Right renal pelvis (tissue), 4 donors: Measurements from ENCODE around the gene ARHGEF39. TPM values are rescaled to one million over a fixed set of nuclear protein-coding genes. Genes with fewer than 3 reads are reported as not detected.

Source experiments
- DNase-seq, 4 donors: peaks; one replicate each; pipeline ENCODE4 v3.0.0-alpha.2; 2013; ENCODE audit warnings: low read depth in 4 of 4, low spot score in 3 of 4, missing footprints in 1 of 4
- polyA plus RNA-seq, 4 donors: library from polyadenylated mRNA; unstranded; fragments of 120-200 nt; gene quantifications; one replicate each; pipeline ENCODE4 v1.2.1, GENCODE V29; 2013; ENCODE audit not compliant: insufficient read length in 4 of 4

The ARHGEF39 gene
- polyA plus RNA-seq, 4 donors, result 8.8 to 9.9 (median 9.2) TPM

DNA sequence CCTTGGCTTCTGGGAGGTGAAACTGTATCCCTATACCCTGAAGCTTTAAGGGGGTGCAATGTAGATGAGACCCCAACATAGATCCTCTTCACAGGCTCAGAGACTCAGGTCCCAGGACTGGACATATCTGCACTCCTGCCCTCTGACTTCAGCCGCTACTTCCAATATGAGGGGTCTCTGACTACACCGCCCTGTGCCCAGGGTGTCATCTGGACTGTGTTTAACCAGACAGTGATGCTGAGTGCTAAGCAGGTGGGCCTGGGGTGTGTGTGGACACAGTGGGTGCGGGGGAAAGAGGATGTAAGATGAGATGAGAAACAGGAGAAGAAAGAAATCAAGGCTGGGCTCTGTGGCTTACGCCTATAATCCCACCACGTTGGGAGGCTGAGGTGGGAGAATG is 14.1 kb upstream of the ARHGEF39 start:
- DNase-seq, result no peak

DNA sequence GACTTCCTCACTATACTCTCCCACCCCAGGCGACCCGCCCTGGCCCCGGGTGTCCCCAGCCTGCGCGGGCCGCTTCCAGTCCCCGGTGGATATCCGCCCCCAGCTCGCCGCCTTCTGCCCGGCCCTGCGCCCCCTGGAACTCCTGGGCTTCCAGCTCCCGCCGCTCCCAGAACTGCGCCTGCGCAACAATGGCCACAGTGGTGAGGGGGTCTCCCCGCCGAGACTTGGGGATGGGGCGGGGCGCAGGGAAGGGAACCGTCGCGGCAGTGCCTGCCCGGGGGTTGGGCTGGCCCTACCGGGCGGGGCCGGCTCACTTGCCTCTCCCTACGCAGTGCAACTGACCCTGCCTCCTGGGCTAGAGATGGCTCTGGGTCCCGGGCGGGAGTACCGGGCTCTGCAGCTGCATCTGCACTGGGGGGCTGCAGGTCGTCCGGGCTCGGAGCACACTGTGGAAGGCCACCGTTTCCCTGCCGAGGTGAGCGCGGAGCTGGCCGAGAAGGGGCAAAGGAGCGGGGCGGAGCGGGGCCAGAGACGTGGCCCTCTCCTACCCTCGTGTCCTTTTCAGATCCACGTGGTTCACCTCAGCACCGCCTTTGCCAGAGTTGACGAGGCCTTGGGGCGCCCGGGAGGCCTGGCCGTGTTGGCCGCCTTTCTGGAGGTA is 10.9 kb upstream of the ARHGEF39 start:
- peak in 3 of 4 donors; percentile 65 to 77 (median 66) for DNase-seq

DNA sequence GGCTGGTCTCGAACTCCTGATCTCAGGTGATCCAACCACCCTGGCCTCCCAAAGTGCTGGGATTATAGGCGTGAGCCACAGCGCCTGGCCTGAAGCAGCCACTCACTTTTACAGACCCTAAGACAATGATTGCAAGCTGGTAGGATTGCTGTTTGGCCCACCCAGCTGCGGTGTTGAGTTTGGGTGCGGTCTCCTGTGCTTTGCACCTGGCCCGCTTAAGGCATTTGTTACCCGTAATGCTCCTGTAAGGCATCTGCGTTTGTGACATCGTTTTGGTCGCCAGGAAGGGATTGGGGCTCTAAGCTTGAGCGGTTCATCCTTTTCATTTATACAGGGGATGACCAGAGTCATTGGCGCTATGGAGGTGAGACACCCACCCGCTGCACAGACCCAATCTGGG is 10.2 kb upstream of the ARHGEF39 start:
- DNase-seq, result no peak

DNA sequence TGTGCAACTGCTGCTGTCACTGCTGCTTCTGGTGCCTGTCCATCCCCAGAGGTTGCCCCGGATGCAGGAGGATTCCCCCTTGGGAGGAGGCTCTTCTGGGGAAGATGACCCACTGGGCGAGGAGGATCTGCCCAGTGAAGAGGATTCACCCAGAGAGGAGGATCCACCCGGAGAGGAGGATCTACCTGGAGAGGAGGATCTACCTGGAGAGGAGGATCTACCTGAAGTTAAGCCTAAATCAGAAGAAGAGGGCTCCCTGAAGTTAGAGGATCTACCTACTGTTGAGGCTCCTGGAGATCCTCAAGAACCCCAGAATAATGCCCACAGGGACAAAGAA is 9.0 kb upstream of the ARHGEF39 start:
- DNase-seq, result no peak

DNA sequence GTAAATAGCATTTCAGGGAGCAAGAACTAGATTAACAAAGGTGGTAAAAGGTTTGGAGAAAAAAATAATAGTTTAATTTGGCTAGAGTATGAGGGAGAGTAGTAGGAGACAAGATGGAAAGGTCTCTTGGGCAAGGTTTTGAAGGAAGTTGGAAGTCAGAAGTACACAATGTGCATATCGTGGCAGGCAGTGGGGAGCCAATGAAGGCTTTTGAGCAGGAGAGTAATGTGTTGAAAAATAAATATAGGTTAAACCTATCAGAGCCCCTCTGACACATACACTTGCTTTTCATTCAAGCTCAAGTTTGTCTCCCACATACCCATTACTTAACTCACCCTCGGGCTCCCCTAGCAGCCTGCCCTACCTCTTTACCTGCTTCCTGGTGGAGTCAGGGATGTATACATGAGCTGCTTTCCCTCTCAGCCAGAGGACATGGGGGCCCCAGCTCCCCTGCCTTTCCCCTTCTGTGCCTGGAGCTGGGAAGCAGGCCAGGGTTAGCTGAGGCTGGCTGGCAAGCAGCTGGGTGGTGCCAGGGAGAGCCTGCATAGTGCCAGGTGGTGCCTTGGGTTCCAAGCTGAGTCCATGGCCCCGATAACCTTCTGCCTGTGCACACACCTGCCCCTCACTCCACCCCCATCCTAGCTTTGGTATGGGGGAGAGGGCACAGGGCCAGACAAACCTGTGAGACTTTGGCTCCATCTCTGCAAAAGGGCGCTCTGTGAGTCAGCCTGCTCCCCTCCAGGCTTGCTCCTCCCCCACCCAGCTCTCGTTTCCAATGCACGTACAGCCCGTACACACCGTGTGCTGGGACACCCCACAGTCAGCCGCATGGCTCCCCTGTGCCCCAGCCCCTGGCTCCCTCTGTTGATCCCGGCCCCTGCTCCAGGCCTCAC is 8.4 kb upstream of the ARHGEF39 start, which contains the start of gene CA9:
TSS of gene CA9 (plus strand) at position 797 of the 893 bp plus-strand sequence. CDS start at position 829, 32 bp downstream.
- DNase-seq, result no peak

DNA sequence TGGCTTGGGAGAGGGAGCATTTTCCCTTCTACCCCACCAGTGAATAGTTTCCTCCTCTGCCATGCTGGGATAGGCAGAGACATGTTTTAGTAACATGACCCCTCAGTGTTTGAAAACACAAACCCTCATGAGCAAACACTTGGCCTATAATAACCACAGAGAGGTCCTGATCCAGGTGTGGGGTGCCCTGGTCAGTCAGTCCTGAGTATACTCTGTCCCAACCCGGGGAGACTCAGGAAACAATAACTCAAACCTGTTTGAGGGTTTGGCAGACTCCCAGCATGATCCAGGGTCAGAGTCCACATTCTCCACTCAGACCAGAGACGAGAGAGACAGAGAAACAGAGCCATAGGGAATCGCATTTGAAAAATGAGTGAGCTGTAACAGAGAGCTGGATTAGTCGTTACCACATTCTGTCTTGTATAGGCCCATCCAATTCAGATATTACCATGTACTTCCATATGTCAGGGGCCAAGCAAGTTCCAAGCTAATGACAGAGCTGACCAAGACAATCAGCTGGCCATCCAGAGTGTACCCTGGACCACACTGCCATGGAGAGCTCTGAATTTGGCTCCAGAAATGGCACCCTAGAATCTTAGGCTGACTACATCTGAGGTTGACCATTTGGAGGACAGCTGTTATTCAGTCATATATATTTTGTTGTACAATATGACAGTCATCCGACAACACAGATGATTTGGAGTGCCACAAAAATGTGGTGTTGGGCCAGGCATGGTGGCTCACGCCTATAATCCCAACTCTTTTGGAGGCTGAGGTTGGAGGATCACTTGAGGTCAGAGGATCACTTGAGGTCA is 4.5 kb upstream of the ARHGEF39 start:
- DNase-seq, result no peak

DNA sequence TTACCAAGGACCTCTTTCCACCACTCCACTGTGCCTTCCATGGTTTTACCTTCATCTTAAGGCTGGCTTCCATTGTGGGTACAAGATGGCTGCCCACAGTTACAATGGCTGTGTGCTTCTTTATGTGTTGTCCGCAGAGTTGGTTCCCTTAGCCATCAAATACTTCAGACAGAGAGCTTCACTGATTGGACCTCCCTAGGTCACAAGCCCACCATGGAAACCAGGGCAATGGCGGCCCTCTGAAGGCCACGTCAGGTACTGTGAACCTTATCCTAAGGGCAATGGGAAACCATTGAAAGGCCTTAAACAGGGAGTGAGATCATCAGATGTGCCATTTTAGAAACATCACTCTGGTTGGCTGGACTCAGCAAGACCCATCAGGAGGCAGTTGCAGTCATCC is 2.9 kb upstream of the ARHGEF39 start:
- no peak for DNase-seq

DNA sequence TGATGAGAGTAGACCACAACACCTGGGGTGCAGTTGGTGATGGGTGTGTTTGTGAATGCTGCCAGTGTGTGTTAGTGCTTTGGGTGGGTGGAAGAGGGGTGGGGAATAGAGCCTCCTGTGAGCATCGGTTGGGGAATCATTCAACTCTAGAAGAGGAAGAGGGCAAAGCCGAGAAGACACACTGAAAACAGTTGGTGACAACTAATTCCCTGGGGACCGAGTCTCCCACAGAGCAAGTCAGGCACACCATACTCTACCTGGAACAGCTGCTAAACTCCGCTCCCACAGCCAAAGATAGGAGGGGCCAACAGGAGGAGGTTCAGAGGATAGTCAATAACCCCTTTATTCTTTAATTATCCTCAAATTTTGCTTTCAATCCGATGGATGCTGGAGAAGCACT is 1.6 kb upstream of the ARHGEF39 start:
- no peak for DNase-seq

DNA sequence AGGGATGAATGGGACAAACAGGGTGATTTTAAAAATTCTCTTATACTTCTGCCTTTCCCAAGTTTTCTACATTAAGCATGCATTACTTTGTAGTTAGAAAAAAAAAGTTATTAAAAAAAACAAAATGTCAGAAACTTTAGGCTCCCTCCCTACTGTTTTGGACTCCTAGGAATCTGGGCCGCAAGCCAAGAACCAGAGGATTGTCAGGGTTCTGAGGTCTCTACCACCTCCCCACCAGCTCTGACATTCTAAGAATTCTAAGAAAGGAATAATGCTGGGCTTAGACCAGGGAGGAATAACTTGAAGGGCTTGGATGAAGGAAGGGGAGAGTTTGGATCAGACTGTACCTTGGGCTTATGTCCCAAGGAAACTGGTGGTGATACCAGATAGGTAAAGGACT is 1.1 kb upstream of the ARHGEF39 start:
- no peak for DNase-seq

DNA sequence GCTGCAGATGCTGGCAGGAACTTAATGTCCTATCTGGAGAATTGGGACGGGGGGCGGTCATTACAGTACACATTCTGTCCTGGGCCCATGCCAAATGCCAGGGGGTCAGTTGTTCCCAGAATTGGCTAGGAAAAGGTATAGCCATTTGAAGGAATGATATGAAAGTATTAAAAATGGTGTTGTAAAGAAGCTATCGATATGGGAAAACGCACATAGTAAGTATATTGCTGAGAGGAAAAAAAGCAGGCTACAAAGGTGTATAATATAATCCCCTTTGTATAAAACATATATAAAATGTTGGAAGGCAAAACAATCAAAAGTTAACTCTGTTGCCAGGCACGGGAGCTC is 450 bp upstream of the ARHGEF39 start:
- DNase-seq, result no peak

DNA sequence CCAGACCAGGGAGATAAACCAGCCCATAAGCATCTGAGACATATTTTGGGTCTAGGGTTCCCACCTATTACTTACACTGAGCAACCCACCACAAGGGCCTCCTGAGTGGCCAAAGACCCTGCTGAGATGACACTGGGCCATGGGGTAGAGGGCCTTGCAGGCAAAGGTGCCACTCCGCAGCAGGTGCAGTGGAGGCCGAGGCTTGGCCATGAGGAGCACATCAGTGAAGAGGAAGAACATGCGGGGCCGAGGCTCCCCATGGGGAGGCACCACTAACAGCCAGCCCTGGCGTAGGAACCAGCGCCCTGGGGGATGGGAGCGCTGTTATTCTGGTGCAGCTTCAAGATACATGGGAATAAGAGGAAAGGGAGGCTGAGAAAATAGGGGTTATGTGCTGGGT is 2.6 kb downstream of the ARHGEF39 start:
- no peak for DNase-seq

DNA sequence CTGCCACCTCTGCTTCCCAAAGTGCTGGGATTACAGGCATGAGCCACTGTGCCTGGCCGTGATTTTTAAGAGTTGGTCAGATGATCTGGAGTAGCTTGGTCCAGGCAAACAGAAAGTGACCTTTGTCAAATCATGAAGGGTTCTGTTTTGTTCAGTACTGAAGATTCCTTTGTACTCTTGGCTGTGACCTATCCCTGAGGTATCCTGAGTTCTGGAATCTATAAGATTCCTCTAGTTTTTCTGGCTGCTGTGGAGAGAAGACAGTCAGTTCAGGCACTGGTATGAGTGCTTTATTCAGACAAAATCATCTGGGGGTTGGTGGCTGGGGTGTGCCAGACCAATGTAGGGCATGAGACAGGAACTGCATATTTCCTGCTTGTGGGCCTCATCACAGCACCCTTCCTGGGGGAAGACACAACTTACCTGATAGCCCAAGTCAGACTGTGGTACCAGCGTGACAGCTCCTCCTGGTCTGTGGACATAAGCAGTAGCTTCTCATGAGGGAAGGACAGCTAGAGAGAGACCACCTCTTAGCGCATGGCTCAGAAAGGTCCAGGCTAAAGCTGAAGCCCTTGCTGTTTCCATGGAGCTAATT is 3.1 kb downstream of the ARHGEF39 start:
- DNase-seq, result no peak

DNA sequence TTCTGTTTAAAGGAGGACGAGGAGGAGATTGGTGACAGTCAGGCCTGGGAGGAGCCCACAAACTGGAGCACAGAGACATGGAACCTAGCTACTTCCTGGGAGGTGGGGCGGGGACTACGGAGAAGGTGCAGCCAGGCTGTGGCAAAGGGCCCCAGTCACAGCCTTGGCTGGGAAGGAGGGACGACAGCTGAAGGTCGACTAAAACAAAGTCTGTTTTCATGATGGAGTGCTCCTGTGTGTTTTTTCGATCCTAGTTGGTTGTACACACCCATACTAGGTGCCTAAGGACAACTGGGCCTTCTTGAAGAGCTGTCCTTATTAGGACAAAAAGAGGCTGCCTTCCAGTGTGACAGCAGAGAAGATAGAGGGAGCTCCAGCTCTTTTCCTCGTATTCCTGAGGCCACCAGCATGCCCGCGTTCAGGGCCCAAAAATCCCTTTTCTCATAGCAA is 4.0 kb downstream of the ARHGEF39 start:
- no peak for DNase-seq

DNA sequence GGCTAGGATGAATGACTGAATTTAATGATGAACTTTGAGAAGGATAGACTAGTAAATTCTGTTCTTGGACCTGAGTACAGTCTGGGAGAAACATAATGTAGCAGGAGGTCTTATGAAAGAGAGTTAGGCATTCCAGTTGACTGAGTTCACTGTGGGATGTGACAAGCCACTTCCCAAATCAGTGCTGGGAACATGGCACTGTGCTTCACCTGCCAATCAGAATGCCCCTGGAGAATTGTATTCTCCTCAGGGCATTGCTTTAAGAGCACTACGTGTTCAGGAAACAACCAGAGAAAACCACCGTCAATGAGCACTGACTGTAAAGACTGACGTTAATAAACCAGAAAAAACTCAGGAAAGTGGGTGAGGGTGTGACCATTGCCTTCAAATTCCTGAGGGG is 5.7 kb downstream of the ARHGEF39 start:
- DNase-seq, result no peak

DNA sequence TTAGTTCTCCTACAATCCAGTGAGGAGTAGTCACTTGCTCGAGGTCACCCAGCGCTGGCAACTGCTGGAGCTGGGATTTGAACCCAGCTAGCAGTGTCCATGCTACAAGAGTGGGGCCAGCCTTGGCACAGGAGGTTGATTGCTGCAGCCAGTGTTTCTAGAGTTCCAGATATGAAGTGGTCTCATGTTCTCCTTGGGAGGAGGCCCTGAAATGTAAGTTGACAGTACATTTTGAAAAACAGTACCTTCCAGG is 6.1 kb downstream of the ARHGEF39 start:
- no peak for DNase-seq

DNA sequence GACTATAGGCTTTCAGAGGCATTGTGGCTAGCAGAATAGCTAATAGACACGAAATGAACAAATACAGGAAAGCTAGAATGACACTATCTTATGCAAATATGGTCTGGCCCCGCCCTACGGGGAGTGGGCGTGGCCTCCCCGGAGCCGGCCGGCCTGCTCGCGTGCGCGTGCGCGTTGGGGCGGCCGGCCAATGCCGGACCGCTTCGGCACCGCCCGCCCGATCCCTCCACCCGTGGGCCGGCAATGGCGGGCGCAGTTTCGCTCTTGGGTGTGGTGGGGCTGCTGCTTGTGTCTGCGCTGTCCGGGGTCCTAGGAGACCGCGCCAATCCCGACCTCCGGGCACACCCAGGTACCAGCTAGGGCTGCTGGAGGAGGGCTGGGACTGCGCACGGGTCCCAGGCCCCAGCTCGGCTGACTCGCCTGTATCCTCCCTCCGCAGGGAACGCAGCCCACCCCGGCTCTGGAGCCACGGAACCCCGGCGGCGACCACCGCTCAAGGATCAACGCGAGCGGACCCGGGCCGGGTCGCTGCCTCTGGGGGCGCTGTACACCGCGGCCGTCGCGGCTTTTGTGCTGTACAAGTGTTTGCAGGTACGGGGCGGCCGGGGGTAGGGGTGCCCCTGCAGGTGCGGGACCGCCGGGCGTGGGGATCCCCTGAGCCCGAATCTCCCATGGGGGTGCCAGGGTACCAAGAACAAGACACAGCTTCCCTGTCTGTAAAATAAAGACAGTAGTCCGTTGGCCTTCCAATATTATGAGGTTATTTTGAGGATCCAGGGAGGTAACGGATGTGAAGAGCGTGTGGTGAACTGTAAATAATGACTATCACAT is 6.6 kb downstream of the ARHGEF39 start, which contains the start of gene CCDC107:
TSS of gene CCDC107 (plus strand) at position 156 of the 831 bp plus-strand sequence. CDS start at position 244, 88 bp downstream.
- DNase-seq, result peak; percentile 69 to 85 (median 81)

DNA sequence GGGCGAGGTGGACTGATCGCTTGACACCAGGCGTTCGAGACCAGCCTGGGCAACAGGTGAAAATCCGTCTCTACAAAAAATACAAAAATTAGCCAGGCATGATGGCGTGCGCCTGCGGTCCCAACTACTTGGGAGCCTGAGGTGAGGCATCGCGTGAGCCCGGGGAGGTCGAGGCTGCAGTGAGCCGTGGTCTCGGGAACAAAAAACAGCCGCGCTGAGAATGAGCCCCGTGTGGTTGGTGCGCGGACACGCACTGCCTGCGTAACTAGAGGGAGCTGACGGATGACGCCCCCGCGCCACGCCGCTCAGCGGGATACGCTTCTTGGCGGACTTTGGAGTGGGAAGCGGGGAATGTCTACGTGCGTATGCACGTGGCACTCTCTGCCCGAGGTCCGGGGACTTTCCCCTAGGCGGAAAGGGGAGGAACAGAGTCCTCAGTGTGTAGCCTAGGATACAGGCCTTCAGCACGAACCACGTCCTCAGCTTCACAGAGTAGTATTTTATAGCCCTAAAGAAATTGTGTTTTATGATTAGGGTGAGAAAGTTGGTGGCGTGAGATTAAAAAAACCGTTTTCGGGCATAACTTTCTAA is 7.4 kb downstream of the ARHGEF39 start, which contains the start of gene RMRP:
TSS of gene RMRP (minus strand) at position 474 of the 591 bp plus-strand sequence.
- peak; percentile 93 to 97 (median 95) for DNase-seq

DNA sequence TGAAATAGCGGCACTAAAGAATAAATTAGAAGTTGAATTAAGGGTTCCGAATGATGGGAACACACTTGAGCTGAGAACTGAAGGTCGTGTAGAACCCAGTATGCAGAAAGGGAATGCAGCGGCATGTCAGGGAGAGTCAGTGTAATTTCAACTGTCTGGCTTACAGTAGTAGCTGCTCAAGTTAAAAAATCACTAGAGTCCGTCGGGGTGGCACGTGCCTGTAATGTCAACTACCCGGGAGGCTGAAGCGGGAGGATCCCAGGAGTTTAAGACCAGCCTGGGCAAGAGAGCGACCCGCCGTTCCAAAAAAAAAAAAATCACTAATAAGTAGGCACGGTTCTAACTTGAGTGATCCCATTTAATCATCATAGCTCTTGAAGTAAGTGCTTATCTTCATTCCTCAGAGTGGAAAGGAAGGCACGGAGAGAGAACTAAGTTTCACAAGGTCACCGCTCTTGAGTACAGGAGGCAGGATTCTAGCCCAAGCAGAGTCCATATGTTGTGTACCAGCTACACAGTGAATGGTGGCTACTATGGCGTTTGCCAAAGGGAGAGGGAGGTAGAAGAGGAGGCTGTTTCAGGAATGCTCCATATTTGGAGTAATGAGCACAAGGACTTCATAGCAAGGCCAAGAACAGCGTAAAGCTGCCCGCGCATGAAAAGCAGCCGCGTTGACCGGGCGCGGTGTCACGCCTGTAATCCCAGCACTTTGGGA is 8.0 kb downstream of the ARHGEF39 start:
- DNase-seq, result no peak

DNA sequence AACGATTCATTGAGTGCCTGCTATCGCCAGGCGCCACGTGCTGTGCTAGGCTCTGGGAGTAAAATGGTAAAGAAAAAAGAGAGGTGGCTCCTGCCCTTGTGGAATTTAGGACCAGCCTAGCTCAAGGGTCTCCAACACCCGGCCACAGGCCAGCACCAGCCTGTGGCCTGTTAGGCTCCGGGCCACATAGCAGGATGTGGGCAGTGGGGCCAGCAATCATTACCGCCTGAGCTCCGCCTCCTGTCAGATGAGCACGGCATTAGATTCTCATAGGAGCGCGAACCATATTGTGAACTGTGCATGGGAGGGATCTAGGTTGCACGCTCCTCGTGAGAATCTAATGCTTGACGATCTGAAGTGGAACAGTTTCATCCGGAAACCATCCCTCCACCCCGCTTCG is 8.6 kb downstream of the ARHGEF39 start:
- no peak for DNase-seq
